GM19395 (cell line): ENCODE data around the gene ZNF418.

ENCODE experiments used
- ATAC-seq: cut with Tn5 transposase; IDR thresholded peaks from one replicate; pipeline ENCODE4 v1.9.1; 2021; ENCODE audit warnings: mild to moderate bottlenecking, moderate library complexity; ENCODE audit not compliant: unreplicated experiment

The ZNF418 gene

DNA sequence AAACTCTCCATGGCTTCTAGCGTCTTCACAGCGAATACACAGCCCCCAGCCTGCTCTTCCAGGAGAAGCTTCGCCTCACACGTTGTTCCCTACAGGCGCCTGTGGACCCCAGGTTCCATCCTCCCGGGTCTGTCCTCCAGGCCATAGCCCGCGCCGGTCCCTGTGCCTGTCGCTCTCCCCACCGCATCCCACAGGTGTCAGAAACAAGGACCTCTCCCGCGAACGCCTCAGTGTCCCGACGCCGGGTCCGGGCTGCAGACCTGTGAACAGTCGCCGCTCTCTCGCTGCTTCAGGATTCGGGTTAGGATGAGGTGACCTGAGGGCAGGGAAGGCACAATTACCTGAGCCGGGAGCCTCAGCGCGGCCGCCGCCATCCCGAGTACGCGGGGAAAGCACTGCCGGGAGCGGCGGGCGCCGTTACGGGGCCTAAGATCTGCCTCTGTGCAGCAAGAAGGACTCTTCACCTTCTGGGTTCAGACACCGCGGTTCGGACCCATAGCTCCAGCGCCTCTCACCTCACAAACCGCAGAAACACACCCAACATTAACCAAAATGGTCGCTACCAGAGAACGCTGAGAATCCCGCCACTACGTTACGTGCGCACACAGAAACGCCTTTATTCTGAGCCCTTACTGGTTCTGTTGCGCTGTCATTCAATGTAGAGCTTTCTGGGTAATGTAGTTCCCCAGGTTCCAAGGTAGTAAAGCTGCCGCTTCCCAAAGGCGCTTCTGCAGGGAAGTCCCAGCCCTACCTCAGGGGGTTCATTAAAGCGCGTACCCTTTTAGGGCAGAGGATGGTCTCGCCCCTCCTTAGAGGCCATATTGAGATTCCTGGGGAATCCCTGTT is at the start of gene ZNF418:
Gene ZNF418 (minus strand): TSS at position 583 of the 846 bp plus-strand sequence. CDS start 1,580 bp downstream, outside the sequence.
- ATAC-seq: peak; percentile 77

- ATAC-seq: no peak
Measured at GRCh38 chr19:57978586-57979289, 43.5 kb upstream of the ZNF418 start.

DNA sequence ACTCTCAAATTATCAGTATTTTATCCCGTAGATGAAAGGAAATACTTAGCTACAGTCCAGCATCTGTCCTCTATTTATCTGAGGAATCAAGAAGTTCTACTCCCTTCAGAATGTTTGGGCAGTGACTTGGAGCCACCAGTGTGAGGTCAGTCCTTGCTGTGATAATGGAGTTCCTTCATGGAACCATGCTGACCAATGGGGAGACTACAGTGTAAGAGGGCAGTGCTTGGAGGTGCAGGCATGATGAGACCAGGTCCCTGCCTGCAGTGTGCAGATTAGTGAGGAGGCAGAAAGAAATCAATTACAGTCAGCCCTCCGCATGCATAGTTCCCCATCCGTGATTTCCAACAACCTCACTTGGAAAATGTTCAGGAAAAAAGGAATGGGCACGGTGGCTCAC is 39.2 kb upstream of the ZNF418 start, which contains the start of gene C19orf18:
Gene C19orf18 (minus strand): TSS at position 101 of the 400 bp plus-strand sequence. CDS start 102 bp downstream, outside the sequence.
- ATAC-seq: no peak

DNA sequence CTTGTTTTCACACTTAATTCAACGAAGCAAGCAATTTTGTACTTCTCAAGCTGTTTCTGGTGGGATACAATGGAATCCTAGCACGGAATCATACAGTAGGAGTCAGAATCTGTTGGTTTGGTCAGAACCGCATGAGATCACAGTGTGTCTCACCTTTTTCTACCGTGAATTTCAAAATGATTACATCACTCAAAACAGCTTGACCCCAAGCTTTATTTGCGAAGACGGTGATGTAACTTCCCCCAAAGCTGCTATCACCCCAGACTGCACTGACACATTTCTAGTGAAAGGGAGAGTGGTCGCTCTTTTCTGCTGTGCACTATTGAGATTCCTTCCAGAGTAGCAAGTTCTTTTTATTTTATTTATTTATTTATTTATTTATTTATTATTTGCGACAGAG is 29.6 kb upstream of the ZNF418 start:
- no peak for ATAC-seq

DNA sequence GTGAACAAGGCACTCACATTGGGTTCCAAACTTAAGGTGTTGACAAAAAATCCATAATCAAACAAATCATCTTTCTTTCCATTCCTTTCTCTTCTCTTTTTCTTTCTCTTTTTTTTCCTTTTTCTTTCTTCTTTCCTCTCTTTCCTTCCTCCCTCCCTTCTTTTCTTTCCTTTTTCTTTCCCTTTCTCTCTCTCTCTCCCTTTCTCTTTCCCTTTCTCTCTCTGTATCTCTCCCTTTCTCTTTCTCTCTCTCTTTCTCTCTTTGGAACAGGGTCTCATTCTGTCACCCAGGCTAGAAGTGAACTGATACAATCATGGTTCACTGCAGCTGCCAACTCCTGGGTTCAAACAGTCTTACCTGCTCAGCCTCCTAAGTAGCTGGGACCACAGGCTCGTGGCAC is 26.6 kb upstream of the ZNF418 start:
- no peak for ATAC-seq

- ATAC-seq: no peak
Measured at GRCh38 chr19:57954996-57955395, 19.8 kb upstream of the ZNF418 start.

GRCh38 chr19:57949702-57950101 is 14.5 kb upstream of the ZNF418 start:
- ATAC-seq: no peak

DNA sequence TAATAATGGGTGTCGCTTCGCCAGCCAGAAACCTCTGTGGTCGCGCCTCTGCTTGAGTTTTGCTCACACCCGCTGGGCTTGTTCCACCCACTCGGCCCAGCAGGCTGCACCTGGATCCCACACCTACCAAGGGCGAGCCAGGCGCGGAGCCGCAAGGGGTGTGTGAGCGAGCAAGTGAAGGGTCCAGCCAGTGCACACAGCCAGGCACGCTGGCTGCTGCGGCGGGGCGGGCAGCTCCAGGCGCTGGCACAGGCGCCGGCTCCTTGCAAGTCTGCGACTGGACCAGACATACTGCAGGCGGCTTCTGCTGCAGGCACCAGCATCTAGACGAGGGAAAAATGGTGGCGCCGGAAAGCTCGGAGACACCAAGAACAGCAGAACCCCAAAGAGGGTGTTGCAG is 14.1 kb upstream of the ZNF418 start:
- no peak for ATAC-seq

DNA sequence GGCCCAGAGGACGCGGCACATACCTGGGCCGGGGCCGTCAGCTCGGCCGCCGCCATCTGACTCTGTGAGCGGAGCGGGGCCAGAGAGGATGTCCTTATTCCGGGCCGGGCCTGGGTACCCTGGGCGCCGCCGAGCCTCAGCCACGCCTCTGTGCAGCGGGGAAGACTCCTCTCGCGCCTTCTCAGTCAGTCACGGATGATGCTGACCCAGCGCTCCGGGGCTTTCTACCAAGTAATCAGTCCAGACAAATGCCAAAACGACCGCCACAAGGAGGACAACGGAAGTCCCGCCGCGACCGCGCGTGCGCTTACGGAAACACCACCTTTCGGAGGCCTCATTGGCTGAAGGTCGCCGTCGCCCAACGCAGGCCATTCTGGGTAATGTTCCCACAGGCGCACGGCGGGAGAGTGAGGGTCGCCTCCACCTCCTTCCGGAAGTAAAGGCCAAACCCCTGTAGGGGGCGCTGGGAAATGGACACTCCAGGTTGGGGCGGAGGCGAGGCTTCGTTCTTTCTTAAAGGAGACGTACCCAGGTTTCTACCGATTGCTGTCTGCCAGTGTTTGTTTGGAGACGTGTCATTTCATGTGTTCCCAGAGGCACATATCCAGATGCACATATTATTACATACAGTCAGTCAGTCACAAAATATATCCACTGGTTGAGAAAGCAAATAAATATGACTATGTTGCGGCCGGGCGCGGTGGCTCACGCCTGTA is 12.4 kb upstream of the ZNF418 start, which contains the start of gene ZNF256:
Gene ZNF256 (minus strand): TSS at position 288 of the 716 bp plus-strand sequence. CDS start 232 bp downstream, at position 56.
- ATAC-seq: peak; percentile 89

DNA sequence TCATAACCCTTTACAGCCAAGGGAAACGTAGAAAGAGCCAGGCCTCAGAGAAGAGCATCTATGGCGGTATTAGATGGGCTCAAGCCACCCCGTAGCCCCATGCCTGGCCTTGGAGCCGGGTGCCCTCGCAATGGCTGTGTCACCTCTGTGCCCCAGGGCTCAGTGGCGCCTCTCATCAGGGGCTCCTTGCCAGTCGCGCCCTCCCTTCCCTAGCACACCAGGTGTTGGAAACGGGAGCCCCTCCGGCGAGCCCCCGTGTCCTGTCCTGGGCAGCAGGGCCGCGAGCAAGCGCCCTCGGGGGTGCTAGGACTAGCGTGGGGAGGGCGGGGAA is 11.9 kb upstream of the ZNF418 start:
- ATAC-seq: peak; percentile 6

DNA sequence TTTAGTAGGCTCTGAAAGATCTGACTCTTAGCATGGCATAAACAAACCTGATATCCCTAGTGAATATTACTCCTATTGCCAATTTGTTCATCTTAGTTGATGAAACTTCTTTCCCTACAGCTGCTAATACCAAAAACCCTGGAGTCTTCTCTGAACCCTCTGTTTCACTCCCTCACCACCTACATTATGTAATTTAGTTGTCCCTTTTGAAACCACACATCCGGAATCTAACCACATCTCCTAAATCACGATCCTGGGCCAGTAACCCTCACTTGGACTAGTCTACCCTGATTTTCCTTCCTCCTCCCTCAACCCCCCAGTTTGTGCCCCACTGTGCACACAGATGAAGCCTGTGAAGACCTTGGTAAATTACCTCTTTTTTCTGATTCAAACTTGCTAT is 11.1 kb upstream of the ZNF418 start:
- ATAC-seq: no peak

GRCh38 chr19:57941593-57941992 is 6.4 kb upstream of the ZNF418 start:
- ATAC-seq: no peak

DNA sequence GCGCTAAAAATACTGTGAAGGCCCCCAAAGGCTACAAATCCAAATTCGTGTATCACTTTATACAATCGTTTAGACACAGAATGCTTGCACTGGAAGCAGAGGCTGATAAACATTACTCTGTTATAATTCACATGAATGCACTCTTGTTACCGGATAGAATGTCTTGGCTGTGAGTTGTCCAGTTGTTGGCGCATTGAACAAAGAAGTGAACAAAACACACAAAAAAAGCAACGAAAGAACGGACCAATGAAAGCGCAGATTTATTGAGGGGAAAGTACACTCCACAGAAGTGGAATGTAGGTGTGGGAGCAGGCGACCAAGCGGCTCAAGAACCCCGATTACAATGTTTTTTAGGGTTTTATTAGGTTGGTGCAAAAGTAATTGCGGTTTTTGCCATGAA is 529 bp upstream of the ZNF418 start:
- no peak for ATAC-seq

GRCh38 chr19:57927587-57927986 is 7.6 kb downstream of the ZNF418 start:
- no peak for ATAC-seq

DNA sequence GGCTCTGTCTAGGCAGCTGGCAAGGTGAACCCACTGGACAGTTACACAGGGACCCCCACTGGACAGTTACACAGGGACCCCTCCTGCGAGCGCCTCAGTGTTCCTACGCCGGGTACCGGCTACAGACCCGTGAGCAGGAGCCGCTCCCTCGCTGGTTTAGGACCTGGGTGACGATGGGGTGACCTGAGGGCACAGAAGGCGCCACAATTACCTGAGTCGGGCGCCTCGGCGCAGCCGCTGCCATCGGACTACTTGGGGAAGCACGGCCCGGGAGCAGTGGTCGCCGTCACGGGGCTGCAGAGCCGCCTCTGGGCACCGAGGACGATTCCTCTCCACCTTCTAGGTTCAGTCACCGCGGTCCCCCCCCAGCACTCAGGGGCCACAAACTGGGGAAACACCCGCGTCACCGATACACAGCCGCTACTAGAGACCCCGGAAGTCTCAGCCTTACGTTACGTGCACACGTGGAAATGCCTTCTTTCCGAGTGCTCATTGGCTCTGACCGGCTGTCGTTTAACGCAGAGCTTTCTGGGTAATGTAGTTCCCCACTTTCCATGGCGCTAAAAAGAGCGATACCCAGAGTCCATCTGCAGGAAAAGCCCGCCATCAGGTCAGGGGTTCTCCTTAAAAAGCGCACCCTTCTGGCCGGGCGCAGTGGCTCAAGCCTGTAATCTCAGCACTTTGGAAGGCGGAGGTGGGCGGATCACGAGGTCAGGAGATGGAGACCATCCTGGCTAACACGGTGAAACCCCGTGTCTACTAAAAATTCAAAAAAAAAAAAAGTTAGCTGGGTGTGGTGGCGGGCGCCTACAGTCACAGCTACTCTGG is 18.8 kb downstream of the ZNF418 start, which contains the start of gene ZNF417:
Gene ZNF417 (minus strand): TSS at position 425 of the 828 bp plus-strand sequence. CDS start 181 bp downstream, at position 244.
- peak; percentile 98 for ATAC-seq

- ATAC-seq: no peak
Measured at GRCh38 chr19:57914531-57914930, 20.7 kb downstream of the ZNF418 start.

GRCh38 chr19:57907394-57907793 is 27.8 kb downstream of the ZNF418 start:
- ATAC-seq: no peak

DNA sequence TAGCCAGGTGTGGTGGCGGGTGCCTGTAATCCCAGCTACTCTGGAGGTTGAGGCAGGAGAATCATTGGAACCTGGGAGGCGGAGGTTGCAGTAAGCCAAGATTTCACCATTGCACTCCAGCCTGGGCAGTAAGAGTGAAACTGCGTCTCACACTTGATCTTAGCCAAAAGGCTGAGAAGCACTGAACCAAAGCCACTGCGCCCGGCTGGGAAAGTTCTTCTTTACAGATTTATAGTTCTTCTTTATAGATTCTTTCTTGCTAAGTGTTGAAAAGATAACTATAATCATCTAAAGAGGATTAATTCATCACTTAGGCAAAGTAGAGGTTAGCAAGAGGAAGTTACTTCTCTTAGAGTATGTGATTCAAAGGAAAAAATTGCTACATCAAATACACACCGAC is 29.9 kb downstream of the ZNF418 start:
- ATAC-seq: no peak

- ATAC-seq: no peak
Measured at GRCh38 chr19:57903618-57904184, 31.5 kb downstream of the ZNF418 start.

GRCh38 chr19:57900311-57900710 is 34.9 kb downstream of the ZNF418 start:
- no peak for ATAC-seq
